ENCODE data around the gene CCDC154.

The CCDC154 gene

DNA sequence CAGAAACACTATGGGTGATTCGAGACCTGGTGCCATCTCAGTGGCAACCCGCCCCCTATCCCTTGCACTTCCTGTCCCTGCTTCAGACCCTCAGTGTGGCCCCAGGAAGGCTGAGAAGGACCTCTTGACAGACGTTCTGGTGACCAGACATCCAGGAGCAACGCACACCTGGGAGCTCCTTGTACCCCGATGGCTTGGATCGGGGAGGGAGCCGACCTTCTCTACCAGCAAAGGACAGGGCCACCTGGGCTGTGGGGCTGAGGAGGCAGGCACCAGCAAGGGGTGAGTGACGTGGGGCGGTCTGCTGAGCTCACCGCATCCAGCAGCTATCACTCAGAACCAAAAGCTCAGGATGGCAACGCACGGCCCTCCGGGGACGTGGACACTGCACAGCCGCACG, 57.0 kb downstream of the CCDC154 start:
- DNase-seq (ENCODE audit: low read depth) = no peak

DNA sequence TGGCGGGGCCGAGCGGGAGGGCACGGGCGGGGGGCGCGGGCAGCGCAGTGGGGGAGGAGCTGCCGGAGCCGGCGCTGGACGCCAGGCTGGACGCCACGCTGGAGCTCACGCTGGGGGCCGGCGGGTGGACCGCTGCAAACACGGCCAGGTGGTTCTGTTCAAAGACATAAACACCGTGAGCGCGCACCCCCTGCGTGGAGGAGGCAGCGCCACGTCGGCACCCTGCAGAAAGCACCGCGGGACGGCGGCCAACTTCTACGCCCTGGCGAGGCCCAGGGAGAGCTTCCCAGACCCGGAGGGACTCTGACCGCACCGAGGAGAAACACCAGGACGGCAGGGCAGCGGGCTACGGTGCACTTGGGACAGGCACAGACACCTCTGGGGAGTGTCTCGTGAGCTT, 59.1 kb downstream of the CCDC154 start:
- DNase-seq (ENCODE audit: low read depth) = no peak

Measured in stimulated activated CD8-positive, alpha-beta memory T cell treated with anti-CD3 and anti-CD28 coated beads, Interleukin-12 subunit alpha, Interleukin-12 subunit beta, amount 100 ng/mL, for 4 hours (primary cell).